ACC112 (cell line): ENCODE measurements around the gene TMEM150C.

ENCODE experiments used
- H2AFZ ChIP-seq: fragments of 200-600 bp; sonication (generic); one replicate; pipeline ENCODE4 v1.6.0; 2017; ENCODE audit warnings: antibody characterized with exemption, low read length; ENCODE audit not compliant: unreplicated experiment
- H3K27ac ChIP-seq: fragments of 200-600 bp; sonication (generic); 2 replicates; pipeline ENCODE4 v1.5.1; 2014; ENCODE audit warnings: low read depth, mild to moderate bottlenecking, antibody characterized with exemption, low read length, moderate library complexity
- H3K27me3 ChIP-seq: fragments of 200-600 bp; sonication (generic); 2 replicates; pipeline ENCODE4 v1.6.1; 2014; ENCODE audit warnings: mild to moderate bottlenecking, antibody characterized with exemption, low read length, moderate library complexity, mixed read lengths; ENCODE audit not compliant: insufficient read depth
- H3K36me3 ChIP-seq: fragments of 200-600 bp; sonication (generic); 2 replicates; pipeline ENCODE4 v1.6.1; 2016; ENCODE audit warnings: mild to moderate bottlenecking, antibody characterized with exemption, low read length, moderate library complexity, mixed read lengths; ENCODE audit not compliant: insufficient read depth
- H3K4me1 ChIP-seq: fragments of 200-600 bp; sonication (generic); one replicate; pipeline ENCODE4 v1.6.1; 2016; ENCODE audit warnings: low read length, mixed read lengths; ENCODE audit not compliant: insufficient read depth, unreplicated experiment, control insufficient read depth
- H3K4me3 ChIP-seq: fragments of 200-600 bp; sonication (generic); 2 replicates; pipeline ENCODE4 v1.5.1; 2014; ENCODE audit warnings: mild to moderate bottlenecking, low read depth, low read length
- H3K79me2 ChIP-seq: fragments of 200-600 bp; sonication (generic); one replicate; pipeline ENCODE4 v1.6.0; 2016; ENCODE audit warnings: low read length; ENCODE audit not compliant: control insufficient read depth, unreplicated experiment, insufficient read depth

Gene TMEM150C

DNA sequence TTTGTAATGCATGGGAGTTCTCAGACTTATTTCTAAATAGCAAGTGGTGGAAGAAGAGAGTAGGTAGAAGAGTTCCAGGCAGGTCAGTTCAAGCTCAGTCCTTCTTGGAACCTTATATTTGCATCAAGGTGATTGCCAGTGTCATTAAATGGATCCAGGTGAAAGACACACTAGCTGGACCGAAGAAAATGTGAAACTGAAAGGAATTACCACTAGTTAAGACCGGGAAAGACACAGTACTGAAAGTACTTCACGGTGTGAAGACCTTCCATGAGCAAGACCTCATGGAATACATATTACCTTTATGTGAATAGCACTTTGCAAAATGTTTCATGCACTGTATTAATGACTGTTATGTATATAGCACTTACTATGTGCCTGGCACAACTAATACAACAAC is 19.1 kb downstream of the TMEM150C start:
- H3K36me3 ChIP-seq = no peaks in the 10 kb centered on the region
- no peak overlapping the region for H3K27ac ChIP-seq
- no peaks in the 10 kb centered on the region for H3K27me3 ChIP-seq
- H3K4me3 ChIP-seq = no peak overlapping the region
- H3K79me2 ChIP-seq = no peaks in the 10 kb centered on the region
- no peaks in the 10 kb centered on the region for H3K4me1 ChIP-seq
- H2AFZ ChIP-seq = no peak overlapping the region

DNA sequence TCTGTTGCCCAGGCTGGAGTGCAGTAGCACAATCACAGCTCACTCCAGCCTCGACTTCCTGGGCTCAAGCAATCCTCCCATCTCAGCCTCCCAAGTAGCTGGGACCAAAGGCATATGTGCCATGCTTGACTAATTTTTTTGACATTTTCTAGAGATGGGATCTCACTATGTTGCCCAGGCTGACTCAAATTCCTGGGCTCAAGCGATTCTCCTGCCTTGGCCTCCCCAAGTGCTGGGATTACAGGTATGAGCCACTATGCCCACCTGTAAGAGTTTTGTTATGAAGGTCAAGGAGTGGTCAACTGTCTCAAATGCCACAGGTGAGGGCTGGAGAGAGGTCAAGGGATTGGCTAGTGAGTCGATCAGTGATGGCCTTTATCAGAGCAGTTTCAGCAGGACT is 32.5 kb downstream of the TMEM150C start:
- no peak overlapping the region for H2AFZ ChIP-seq
- H3K36me3 ChIP-seq = no peaks in the 10 kb centered on the region
- H3K27me3 ChIP-seq = no peaks in the 10 kb centered on the region
- H3K79me2 ChIP-seq = no peaks in the 10 kb centered on the region
- peaks cover 7% of the 10 kb centered on the region for H3K4me1 ChIP-seq
- no peak overlapping the region for H3K4me3 ChIP-seq
- H3K27ac ChIP-seq = no peak overlapping the region

DNA sequence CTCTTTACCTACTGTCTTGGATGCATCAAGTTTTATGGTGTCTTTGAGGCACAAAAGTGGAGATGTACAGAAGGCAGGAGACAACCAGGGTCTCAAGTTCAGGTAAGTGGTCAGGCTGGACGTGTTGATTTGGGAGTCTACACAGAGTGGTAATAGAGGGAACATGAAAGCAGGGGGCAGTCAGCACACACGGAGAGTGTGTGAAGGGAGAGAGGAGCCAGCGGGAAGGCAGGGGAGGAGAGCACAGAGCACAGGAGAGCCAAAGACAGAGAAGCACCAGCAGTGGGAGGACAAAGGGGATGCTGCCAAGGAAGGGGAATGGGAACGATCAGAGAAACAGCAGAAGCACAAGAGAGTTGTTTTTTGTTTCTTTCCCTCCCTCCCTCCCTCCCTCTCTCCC is 32.9 kb downstream of the TMEM150C start:
- Histone ChIP-seq H3K79me2 (no peaks in the 10 kb centered on the region), H3K36me3 (no peaks in the 10 kb centered on the region), H3K27me3 (no peaks in the 10 kb centered on the region), H3K4me1 (peaks cover 7% of the 10 kb centered on the region), H3K4me3 (no peak overlapping the region), H3K27ac (no peak overlapping the region), H2AFZ (no peak overlapping the region)

DNA sequence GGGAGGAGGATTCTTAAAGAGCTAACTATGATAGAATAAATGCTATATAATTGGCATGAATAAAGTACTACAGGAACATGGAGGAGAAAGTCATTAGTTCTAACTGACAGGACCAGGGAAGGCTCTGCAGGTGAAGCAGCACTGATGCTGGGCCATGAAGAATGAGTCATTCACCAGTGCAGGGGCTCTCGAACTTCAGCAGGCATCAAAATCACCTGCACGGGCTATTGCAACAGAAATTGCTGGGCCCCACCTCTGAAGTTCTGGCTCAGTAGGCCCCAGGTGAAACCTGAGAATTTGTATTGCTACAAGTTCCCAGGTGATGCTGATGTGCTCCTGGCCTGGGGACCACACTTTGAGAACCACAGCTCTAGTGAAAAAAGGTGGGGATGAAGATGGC is 33.7 kb downstream of the TMEM150C start:
- Histone ChIP-seq H3K4me3 (no peak overlapping the region), H3K27ac (no peak overlapping the region), H2AFZ (no peak overlapping the region), H3K36me3 (no peaks in the 10 kb centered on the region), H3K27me3 (no peaks in the 10 kb centered on the region), H3K79me2 (no peaks in the 10 kb centered on the region), H3K4me1 (peaks cover 7% of the 10 kb centered on the region)

DNA sequence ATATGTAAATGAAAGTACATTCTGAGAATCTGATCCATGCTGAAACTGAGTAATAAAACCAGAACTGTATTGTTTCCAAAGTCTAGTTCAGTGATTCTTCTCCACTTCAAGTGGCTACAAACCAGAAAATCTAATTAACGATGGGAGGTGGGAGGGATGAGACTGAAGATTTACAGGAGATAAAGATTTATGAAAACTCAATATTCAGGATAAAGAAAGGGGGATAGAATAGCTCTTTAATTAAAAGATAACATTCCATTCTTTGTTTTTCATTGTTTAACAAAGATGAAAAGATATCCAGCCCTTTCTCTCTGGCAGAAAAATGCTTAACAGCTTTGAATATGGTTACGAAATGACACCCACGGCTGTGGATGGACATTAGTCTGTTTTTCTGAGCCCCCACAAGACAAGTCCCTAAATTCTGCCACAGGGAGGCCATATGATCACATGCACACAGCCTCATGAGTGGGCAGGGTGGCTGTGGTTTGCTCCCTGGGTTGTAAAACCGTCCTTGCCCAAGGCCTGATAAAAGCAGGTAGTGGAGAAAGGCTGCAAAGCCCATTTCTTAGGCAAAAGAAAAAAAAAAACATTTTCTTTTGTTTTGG is 36.4 kb downstream of the TMEM150C start:
- H3K4me1 ChIP-seq = peaks cover 7% of the 10 kb centered on the region
- H3K36me3 ChIP-seq = no peaks in the 10 kb centered on the region
- H3K79me2 ChIP-seq = no peaks in the 10 kb centered on the region
- H3K4me3 ChIP-seq = no peak overlapping the region
- no peak overlapping the region for H3K27ac ChIP-seq
- peak overlapping the region; percentile 46 for H2AFZ ChIP-seq
- H3K27me3 ChIP-seq = no peaks in the 10 kb centered on the region

DNA sequence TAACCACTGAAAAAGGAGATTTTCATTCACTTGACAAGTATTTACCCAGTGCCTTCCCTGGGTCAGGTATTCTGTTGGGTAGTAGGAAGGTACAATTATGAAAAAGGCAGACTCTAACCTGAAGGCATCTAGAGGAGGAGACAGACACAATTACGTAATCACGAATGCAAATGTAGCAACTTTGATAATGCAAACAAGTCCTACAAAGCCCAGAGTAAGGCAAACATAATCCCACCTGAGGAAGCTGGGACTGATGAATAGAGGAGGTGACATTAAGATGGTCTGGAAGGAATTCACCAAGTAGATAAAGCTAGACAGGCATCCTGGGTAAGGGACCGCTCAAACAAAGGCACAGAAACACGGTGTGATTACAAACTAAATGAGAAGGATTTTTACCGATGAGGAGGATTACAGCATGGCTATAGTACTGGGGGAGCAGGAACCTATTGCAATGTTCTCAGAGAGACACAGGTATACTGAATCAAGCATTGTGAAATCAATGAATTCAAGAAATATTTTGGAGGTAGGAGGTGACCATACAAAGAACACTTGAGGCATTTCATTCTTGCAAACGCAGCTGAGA is 37.1 kb downstream of the TMEM150C start:
- Histone ChIP-seq H2AFZ (no peak overlapping the region), H3K27ac (no peak overlapping the region), H3K4me1 (peaks cover 12% of the 10 kb centered on the region), H3K79me2 (no peaks in the 10 kb centered on the region), H3K36me3 (no peaks in the 10 kb centered on the region), H3K4me3 (no peak overlapping the region), H3K27me3 (no peaks in the 10 kb centered on the region)

DNA sequence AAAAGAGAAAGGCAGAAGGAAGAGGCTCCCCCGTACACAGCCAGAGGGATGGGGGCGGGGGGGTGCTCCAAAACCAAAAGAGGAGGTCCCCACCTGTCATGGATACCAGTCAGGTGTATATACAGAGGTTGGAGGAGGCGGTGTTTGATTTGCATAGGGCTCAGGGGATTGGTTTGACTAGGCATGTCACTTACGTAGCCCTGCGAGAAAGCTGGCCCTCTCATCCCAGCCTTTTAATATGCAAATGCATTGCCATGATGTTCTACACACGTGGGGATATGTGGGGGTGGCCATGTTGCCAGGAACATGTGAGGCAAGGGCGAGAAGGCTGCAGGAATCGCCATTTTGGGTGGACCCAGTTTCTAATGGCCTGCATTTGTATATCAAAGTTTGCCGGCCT is 38.6 kb downstream of the TMEM150C start:
- H3K4me1 ChIP-seq = peaks cover 25% of the 10 kb centered on the region

DNA sequence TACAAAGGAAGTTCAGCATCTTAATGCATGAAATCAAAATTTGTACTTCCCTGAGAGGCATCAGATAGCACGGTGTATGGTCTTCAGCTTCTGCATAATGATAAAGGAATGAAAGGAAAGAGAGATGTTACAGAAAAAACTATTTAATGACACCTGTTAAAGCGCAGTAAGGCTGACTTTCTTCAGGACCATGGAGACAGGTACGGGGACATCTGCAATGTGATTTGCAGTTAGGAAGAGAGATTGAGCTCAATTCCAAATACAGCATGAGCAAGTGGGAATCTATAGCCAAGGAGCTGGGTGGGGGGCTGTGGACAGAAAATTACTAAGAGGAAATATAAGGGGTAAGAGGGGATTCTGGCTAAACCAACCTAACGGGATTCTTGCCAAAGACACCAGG is 39.3 kb downstream of the TMEM150C start:
- Histone ChIP-seq H3K79me2 (no peaks in the 10 kb centered on the region), H3K4me1 (peaks cover 27% of the 10 kb centered on the region), H2AFZ (no peak overlapping the region), H3K27ac (no peak overlapping the region), H3K36me3 (no peaks in the 10 kb centered on the region), H3K27me3 (no peaks in the 10 kb centered on the region), H3K4me3 (no peak overlapping the region)

More for the DNA sequence above, 38.6 kb downstream of the TMEM150C start:
- H3K36me3 ChIP-seq = no peaks in the 10 kb centered on the region
- no peaks in the 10 kb centered on the region for H3K27me3 ChIP-seq
- no peak overlapping the region for H3K4me3 ChIP-seq
- no peak overlapping the region for H2AFZ ChIP-seq
- no peaks in the 10 kb centered on the region for H3K79me2 ChIP-seq
- no peak overlapping the region for H3K27ac ChIP-seq

DNA sequence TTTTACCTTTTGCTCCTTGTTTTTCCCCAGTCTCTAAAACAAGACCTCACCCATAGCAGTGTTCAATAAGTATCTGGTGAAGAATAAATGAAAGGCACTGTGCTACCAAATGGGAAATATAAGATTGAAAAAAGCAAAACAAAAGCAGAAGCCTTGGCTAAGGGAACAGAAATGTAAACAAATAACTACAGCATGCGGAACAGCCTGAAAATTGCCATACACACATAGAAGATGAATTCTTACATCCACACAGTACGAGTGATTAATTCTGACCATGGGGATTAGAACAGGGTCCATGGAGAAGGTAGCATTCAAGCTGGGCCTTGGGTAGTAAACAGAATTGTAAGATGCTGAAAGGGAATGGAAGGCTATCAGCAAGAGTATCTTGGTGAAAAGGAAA is 40.5 kb downstream of the TMEM150C start:
- no peaks in the 10 kb centered on the region for H3K27me3 ChIP-seq
- H3K36me3 ChIP-seq = no peaks in the 10 kb centered on the region
- no peak overlapping the region for H3K4me3 ChIP-seq
- no peaks in the 10 kb centered on the region for H3K79me2 ChIP-seq
- no peak overlapping the region for H2AFZ ChIP-seq
- H3K4me1 ChIP-seq = peaks cover 39% of the 10 kb centered on the region
- H3K27ac ChIP-seq = no peak overlapping the region

DNA sequence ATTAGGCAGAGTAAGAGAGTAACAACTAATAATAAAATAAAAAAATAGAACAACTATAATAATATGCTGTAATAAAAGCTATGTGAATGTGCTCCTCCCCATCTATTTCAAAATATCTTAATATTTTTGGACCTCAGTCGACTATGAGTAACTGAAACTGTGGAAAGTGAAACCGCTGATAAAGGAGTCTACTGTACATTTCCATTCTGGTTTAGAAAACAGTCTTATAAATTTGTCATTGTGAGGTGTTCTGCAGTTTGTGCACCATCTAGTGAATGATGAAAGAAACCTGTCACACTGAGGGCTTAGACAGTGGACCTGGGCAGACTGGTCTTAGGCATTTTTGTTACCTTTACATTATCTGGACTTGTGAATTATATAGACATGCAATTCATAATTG is 42.0 kb downstream of the TMEM150C start:
- Histone ChIP-seq H3K36me3 (no peaks in the 10 kb centered on the region), H3K79me2 (no peaks in the 10 kb centered on the region), H3K27me3 (no peaks in the 10 kb centered on the region), H3K4me3 (no peak overlapping the region), H2AFZ (no peak overlapping the region), H3K27ac (no peak overlapping the region), H3K4me1 (peaks cover 39% of the 10 kb centered on the region)

DNA sequence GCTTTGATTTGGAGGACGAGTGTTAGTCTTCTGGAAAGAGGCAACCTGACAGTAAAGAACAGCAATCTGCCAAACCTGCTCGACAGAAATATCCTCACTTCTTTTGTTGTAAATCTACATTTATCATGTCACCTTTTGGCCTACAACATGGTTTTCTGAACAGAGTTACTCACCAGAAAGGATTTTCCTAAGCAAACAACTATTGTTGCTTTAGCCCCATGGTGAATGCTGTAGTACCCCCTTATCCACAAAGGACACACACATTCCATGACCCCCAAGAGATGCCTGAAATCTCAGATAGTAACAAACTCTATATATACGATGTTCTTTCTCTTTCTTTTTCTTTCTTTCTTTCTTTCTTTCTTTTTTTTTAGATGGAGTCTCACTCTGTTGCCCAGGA is 42.7 kb downstream of the TMEM150C start:
- Histone ChIP-seq H3K27me3 (no peaks in the 10 kb centered on the region), H3K4me3 (peak overlapping the region; percentile 48; the same call in 1 of the 2 replicates), H3K79me2 (no peaks in the 10 kb centered on the region), H3K36me3 (no peaks in the 10 kb centered on the region), H2AFZ (peak overlapping the region; percentile 84), H3K4me1 (peaks cover 39% of the 10 kb centered on the region), H3K27ac (no peak overlapping the region)
